Measurements from ENCODE around the gene TSC22D4. TPM values are rescaled to one million over a fixed set of nuclear protein-coding genes. Genes with fewer than 3 reads are reported as not detected.
"Not testable (repeated sequence)": the region's sequence is repeated elsewhere in the genome, so short reads cannot be mapped to it uniquely, and the experiment has no call there.

TSC22D4 gene
- 10 to 100 TPM; 28.9 to 51.2 (median 40.6) TPM for total RNA-seq

DNA sequence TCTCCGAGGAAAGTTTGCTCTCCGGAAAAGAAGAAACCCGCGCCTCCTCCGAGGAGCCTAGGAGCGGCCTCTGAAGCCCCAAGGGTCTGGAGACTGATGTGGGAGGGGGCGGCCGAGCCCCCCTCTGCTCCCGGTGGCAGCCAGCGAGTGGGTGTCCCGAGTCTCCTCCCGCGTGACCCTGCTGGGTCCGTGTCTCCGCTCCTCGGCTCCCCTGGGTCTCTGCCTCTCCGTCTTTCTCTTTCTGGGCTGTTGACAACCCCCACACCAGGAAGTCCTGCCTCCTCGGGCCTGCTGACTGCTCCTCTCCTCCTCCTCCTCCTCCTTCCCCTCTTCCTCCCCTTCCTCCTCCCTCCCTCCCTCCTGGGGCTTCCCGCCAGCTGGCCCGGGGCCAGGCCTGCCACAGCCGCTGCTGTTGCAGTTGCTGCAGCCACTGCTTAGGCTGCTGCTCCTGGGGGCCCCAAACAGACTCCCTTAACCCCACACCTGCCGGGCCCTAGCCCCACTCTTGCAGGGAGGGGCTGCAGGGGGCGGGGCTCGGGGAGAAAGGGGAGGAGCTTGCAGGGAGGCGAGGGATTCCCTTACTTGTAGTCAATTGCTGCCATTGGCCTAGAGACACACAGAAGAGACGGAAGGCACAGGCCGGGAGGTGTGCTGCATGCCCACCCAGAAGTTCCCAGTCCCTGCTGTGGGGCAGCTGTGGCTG, at the start of gene TSC22D4:
Gene TSC22D4, minus strand, starts transcription at position 257 of the 703 bp plus-strand sequence. CDS start 1,176 bp downstream, outside the sequence.
- H3K4me3 ChIP-seq, result peak within 1 kb of the TSS; percentile 84 to 98 (median 90)
- peaks cover 0 to 4% (median 0%) of the 10 kb centered on the region in 3 donors for H3K36me3 ChIP-seq
- TF ChIP-seq POLR2A (IDR thresholded peaks at IDR 0.05), result peak; percentile 87 to 91
- TF ChIP-seq, protein P1, sequence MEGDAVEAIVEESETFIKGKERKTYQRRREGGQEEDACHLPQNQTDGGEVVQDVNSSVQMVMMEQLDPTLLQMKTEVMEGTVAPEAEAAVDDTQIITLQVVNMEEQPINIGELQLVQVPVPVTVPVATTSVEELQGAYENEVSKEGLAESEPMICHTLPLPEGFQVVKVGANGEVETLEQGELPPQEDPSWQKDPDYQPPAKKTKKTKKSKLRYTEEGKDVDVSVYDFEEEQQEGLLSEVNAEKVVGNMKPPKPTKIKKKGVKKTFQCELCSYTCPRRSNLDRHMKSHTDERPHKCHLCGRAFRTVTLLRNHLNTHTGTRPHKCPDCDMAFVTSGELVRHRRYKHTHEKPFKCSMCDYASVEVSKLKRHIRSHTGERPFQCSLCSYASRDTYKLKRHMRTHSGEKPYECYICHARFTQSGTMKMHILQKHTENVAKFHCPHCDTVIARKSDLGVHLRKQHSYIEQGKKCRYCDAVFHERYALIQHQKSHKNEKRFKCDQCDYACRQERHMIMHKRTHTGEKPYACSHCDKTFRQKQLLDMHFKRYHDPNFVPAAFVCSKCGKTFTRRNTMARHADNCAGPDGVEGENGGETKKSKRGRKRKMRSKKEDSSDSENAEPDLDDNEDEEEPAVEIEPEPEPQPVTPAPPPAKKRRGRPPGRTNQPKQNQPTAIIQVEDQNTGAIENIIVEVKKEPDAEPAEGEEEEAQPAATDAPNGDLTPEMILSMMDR (IDR thresholded peaks at IDR 0.05), result no peak
- H3K27me3 ChIP-seq, result no peaks in the 10 kb centered on the region
- no peaks in the 10 kb centered on the region for H3K9me3 ChIP-seq
- H3K4me1 ChIP-seq, result peaks cover 0 to 44% (median 26%) of the 10 kb centered on the region in 4 donors
- peak; percentile 91 to 96 (median 96) for DNase-seq
- H3K27ac ChIP-seq, result peak within 1 kb of the TSS; percentile 84 to 98 (median 90)

DNA sequence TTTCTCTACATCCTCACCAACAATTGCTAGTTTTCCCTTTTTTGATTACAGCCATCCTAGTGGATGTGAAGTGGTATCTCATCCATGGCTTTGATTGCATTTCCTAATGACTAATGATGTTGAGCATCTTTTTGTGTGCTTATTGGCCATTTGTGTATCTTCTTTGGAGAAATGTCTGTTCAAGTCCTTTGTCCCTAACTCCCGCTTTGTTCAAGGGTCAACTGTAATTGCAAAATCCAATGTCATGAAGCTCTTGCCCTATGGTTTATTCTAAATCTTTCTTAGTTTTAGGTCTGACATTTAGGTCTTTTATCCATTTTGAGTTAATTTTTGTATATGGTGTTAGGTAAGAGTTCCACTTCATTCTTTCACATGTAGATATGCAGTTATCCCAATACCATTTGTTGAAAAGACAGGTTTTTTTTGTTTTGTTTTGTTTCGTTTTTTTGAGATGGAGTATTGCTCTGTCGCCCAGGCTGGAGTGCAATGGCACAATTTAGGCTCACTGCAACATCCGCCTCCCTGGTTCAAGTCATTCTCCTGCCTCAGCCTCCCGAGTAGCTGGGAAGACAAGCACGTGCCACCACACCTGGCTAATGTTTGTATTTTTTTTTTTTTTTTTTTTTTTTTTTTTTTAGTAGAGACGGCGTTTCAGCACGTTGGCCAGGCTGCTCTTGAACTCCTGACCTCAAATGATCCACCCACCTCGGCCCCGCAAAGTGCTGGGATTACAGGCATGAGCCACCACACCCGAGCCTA, 49.3 kb upstream of the TSC22D4 start:
- DNase-seq, H3K27ac ChIP-seq, H3K36me3 ChIP-seq, H3K27me3 ChIP-seq, H3K4me3 ChIP-seq, H3K9me3 ChIP-seq, H3K4me1 ChIP-seq: not testable (repeated sequence)

DNA sequence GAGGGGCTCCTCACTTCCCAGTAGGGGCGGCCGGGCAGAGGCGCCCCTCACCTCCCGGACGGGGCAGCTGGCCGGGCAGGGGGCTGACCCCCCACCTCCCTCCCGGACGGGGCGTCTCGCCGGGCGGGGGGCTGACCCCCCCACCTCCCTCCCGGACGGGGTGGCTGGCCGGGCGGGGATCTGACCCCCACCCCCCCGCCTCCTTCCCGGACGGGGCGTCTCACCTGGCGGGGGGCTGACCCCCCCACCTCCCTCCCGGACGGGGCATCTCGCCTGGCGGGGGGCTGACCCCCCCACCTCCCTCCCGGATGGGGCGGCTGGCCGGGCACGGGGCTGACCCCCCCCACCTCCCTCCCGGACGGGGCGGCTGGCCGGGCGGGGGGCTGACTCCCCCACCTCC, 44.2 kb upstream of the TSC22D4 start:
- DNase-seq, H3K27ac ChIP-seq, H3K36me3 ChIP-seq, H3K4me1 ChIP-seq, H3K27me3 ChIP-seq, H3K9me3 ChIP-seq, H3K4me3 ChIP-seq: not testable (repeated sequence)

DNA sequence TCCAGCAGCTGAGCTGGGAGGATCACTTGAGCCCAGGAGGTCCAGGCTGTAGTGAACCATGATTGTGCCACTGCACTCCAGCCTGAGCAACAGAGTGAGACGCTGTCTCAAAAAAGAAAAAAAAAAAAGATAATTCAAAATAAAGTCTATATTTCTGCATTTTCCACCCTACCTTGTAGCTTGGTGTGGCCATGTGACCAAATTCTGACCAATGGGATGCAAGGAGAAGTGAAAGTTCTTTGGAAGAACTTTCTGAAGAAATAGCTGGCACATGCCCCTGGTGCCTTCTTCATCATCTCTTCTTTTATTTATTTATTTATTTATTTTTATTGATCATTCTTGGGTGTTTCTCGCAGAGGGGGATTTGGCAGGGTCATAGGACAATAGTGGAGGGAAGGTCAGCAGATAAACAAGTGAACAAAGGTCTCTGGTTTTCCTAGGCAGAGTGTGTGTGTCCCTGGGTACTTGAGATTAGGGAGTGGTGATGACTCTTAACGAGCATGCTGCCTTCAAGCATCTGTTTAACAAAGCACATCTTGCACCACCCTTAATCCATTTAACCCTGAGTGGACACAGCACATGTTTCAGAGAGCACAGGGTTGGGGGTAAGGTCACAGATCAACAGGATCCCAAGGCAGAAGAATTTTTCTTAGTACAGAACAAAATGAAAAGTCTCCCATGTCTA, 43.0 kb upstream of the TSC22D4 start:
- H3K36me3 ChIP-seq, H3K27ac ChIP-seq, H3K27me3 ChIP-seq, H3K4me3 ChIP-seq, H3K9me3 ChIP-seq, H3K4me1 ChIP-seq, DNase-seq: not testable (repeated sequence)

DNA sequence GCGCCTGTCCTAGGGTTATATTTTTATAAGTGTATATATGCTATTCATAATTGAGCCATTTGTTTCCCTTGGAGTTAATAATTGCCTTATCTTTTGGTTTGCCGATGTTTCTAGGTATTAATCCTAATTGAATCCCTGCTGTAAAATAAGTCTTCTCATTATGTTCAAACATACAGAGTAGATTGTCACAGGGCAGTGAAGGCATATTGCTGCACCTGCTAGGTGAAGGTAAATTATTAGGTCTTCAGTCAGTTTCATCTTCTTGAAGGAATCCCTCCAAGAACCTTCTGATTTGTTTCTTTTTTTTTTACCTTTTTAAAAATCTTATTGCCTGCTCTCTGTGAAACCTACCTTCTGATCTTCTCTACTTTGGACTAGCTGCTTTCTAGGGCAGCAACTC, 42.1 kb upstream of the TSC22D4 start:
- H3K4me1 ChIP-seq, result peaks cover 0 to 7% (median 2%) of the 10 kb centered on the region in 4 donors
- no peaks in the 10 kb centered on the region for H3K9me3 ChIP-seq
- H3K4me3 ChIP-seq, result no peak overlapping the region
- no peak overlapping the region for H3K27ac ChIP-seq
- no peak for TF ChIP-seq POLR2A (IDR thresholded peaks at IDR 0.05)
- TF ChIP-seq, protein P1 (IDR thresholded peaks at IDR 0.05), result no peak
- H3K27me3 ChIP-seq, result no peaks in the 10 kb centered on the region
- no peaks in the 10 kb centered on the region for H3K36me3 ChIP-seq
- no peak for DNase-seq

DNA sequence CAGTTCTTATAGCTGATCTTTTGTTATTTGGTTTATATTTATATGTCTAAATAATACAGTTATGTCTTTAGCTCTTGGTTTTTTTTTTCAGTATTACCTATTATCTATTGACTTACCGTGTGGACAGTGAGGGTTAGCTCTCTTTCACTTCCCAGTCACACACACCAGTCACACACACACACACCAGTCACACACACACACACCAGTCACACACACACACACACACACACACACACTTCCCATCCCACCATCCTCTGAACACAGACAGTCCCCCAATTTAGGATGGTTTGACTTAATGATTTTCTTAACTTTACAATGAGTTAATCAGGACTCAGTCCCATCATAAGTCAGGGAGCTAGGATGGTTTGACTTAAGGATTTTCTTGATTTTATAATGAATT, 41.1 kb upstream of the TSC22D4 start:
- H3K4me1 ChIP-seq, result peaks cover 0 to 7% (median 3%) of the 10 kb centered on the region in 4 donors
- no peaks in the 10 kb centered on the region for H3K27me3 ChIP-seq
- H3K27ac ChIP-seq, result no peak overlapping the region
- no peak for DNase-seq
- H3K4me3 ChIP-seq, result no peak overlapping the region
- no peak for TF ChIP-seq POLR2A (IDR thresholded peaks at IDR 0.05)
- no peaks in the 10 kb centered on the region for H3K36me3 ChIP-seq
- H3K9me3 ChIP-seq, result no peaks in the 10 kb centered on the region

DNA sequence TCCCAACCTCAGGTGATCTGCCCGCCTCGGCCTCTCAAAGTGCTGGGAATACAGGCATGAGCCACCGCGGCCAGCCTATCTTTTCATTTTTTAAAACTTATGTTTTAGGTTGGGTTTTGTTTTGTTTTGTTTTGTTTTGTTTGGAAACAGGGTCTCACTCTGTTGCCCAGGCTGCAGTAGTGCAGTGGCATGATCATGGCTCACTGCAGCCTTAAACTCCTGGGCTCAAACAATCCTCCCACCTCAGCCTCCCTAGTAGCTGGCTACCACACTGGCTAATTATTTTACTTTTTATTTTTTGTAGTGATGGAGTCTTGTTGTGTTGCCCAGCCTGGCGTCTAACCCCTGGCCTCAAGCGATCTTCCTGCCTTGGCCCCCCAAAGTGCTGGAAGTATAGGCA, 40.6 kb upstream of the TSC22D4 start:
- Histone ChIP-seq H3K9me3 (no peaks in the 10 kb centered on the region), H3K27ac (no peak overlapping the region), H3K4me3 (no peak overlapping the region), H3K4me1 (peaks cover 0 to 7% (median 3%) of the 10 kb centered on the region in 4 donors), H3K36me3 (no peaks in the 10 kb centered on the region), H3K27me3 (no peaks in the 10 kb centered on the region)
- no peak for DNase-seq
- TF ChIP-seq, protein P1 (IDR thresholded peaks at IDR 0.05), result no peak
- TF ChIP-seq POLR2A (IDR thresholded peaks at IDR 0.05), result no peak
